Measurements from ENCODE around the gene DNAAF8.

The DNAAF8 gene

GRCh38 chr16:4687946-4688673 lies 46.2 kb upstream of the DNAAF8 start:
- Histone ChIP-seq H3K27ac (ENCODE audit: insufficient read depth in 1 of 2, low read depth in 1 of 2, low read length in 2 of 2, poor library complexity in 1 of 2, severe bottlenecking in 2 of 2) (no peak overlapping the region), H3K4me3 (ENCODE audit: control insufficient read depth in 1 of 7, extremely low read depth in 1 of 7, insufficient read depth in 4 of 7, low read depth in 2 of 7, low read length in 6 of 7) (no peak overlapping the region), H3K9me3 (ENCODE audit: control extremely low read depth in 1 of 5, control insufficient read depth in 4 of 5, insufficient read depth in 2 of 5, low read depth in 1 of 5, low read length in 4 of 5) (no peaks in the 10 kb centered on the region), H3K4me1 (ENCODE audit: control extremely low read depth in 1 of 4, control insufficient read depth in 4 of 4, insufficient read depth in 4 of 4, low read length in 3 of 4) (peaks cover 0 to 18% (median 10%) of the 10 kb centered on the region in 4 experiments), H3K27me3 (replicated peaks in 2 of 5; ENCODE audit: control insufficient read depth in 4 of 5, insufficient read depth in 5 of 5, low read length in 4 of 5) (no peaks in the 10 kb centered on the region), H3K36me3 (ENCODE audit: control insufficient read depth in 4 of 4, insufficient read depth in 4 of 4, low read length in 3 of 4) (peaks cover 5 to 69% (median 47%) of the 10 kb centered on the region in 4 experiments)
- 97% methylated on average over 32 of the region's 39 CpGs for WGBS (ENCODE audit: insufficient coverage)
- DNase-seq: no peak
- CTCF ChIA-PET: no interaction called here
- POLR2A ChIA-PET: no interaction called here

- Histone ChIP-seq H3K27me3 (replicated peaks in 2 of 5; ENCODE audit: control insufficient read depth in 4 of 5, insufficient read depth in 5 of 5, low read length in 4 of 5) (no peaks in the 10 kb centered on the region), H3K9me3 (ENCODE audit: control extremely low read depth in 1 of 5, control insufficient read depth in 4 of 5, insufficient read depth in 2 of 5, low read depth in 1 of 5, low read length in 4 of 5) (no peaks in the 10 kb centered on the region), H3K27ac (ENCODE audit: insufficient read depth in 1 of 2, low read depth in 1 of 2, low read length in 2 of 2, poor library complexity in 1 of 2, severe bottlenecking in 2 of 2) (no peak overlapping the region), H3K4me3 (ENCODE audit: control insufficient read depth in 1 of 7, extremely low read depth in 1 of 7, insufficient read depth in 4 of 7, low read depth in 2 of 7, low read length in 6 of 7) (no peak overlapping the region), H3K36me3 (ENCODE audit: control insufficient read depth in 4 of 4, insufficient read depth in 4 of 4, low read length in 3 of 4) (peaks cover 5 to 63% (median 44%) of the 10 kb centered on the region in 4 experiments), H3K4me1 (ENCODE audit: control extremely low read depth in 1 of 4, control insufficient read depth in 4 of 4, insufficient read depth in 4 of 4, low read length in 3 of 4) (peaks cover 0 to 19% (median 12%) of the 10 kb centered on the region in 4 experiments)
- CTCF ChIA-PET: no interaction called here
- POLR2A ChIA-PET: no interaction called here
- DNase-seq: no peak
- 99% methylated on average over 10 of the region's 22 CpGs for WGBS (ENCODE audit: insufficient coverage)
These were observed 45.7 kb upstream of the DNAAF8 start for GRCh38 chr16:4688674-4689045.

- H3K4me1 ChIP-seq (ENCODE audit: control extremely low read depth in 1 of 4, control insufficient read depth in 4 of 4, insufficient read depth in 4 of 4, low read length in 3 of 4): peaks cover 0 to 19% (median 13%) of the 10 kb centered on the region in 4 experiments
- ChIA-PET POLR2A (no interaction called here), CTCF (no interaction called here)
- H3K36me3 ChIP-seq (ENCODE audit: control insufficient read depth in 4 of 4, insufficient read depth in 4 of 4, low read length in 3 of 4): peaks cover 5 to 59% (median 40%) of the 10 kb centered on the region in 4 experiments
- H3K27ac ChIP-seq (ENCODE audit: insufficient read depth in 1 of 2, low read depth in 1 of 2, low read length in 2 of 2, poor library complexity in 1 of 2, severe bottlenecking in 2 of 2): no peak overlapping the region
- no peaks in the 10 kb centered on the region for H3K9me3 ChIP-seq (ENCODE audit: control extremely low read depth in 1 of 5, control insufficient read depth in 4 of 5, insufficient read depth in 2 of 5, low read depth in 1 of 5, low read length in 4 of 5)
- no peaks in the 10 kb centered on the region for H3K27me3 ChIP-seq (replicated peaks in 2 of 5; ENCODE audit: control insufficient read depth in 4 of 5, insufficient read depth in 5 of 5, low read length in 4 of 5)
- H3K4me3 ChIP-seq (ENCODE audit: control insufficient read depth in 1 of 7, extremely low read depth in 1 of 7, insufficient read depth in 4 of 7, low read depth in 2 of 7, low read length in 6 of 7): no peak overlapping the region
- WGBS (ENCODE audit: insufficient coverage): 96% methylated on average over 19 of the region's 21 CpGs
- no peak for DNase-seq
These were observed 45.2 kb upstream of the DNAAF8 start for GRCh38 chr16:4689091-4689671.

GRCh38 chr16:4689864-4690704 lies 44.3 kb upstream of the DNAAF8 start:
- Histone ChIP-seq H3K27ac (ENCODE audit: insufficient read depth in 1 of 2, low read depth in 1 of 2, low read length in 2 of 2, poor library complexity in 1 of 2, severe bottlenecking in 2 of 2) (no peak overlapping the region), H3K4me3 (ENCODE audit: control insufficient read depth in 1 of 7, extremely low read depth in 1 of 7, insufficient read depth in 4 of 7, low read depth in 2 of 7, low read length in 6 of 7) (no peak overlapping the region), H3K36me3 (ENCODE audit: control insufficient read depth in 4 of 4, insufficient read depth in 4 of 4, low read length in 3 of 4) (peaks cover 4 to 55% (median 34%) of the 10 kb centered on the region in 4 experiments), H3K9me3 (ENCODE audit: control extremely low read depth in 1 of 5, control insufficient read depth in 4 of 5, insufficient read depth in 2 of 5, low read depth in 1 of 5, low read length in 4 of 5) (no peaks in the 10 kb centered on the region), H3K4me1 (ENCODE audit: control extremely low read depth in 1 of 4, control insufficient read depth in 4 of 4, insufficient read depth in 4 of 4, low read length in 3 of 4) (peaks cover 0 to 22% (median 19%) of the 10 kb centered on the region in 4 experiments), H3K27me3 (replicated peaks in 2 of 5; ENCODE audit: control insufficient read depth in 4 of 5, insufficient read depth in 5 of 5, low read length in 4 of 5) (no peaks in the 10 kb centered on the region)
- 91% methylated on average over 28 of the region's 31 CpGs for WGBS (ENCODE audit: insufficient coverage)
- DNase-seq: no peak
- CTCF ChIA-PET: no interaction called here
- POLR2A ChIA-PET: interaction anchor here (0.9 kb wide), 1 partner anchor 28 kb away, joined by 3 read pairs; no protein-coding TSS in a partner anchor

- CTCF ChIA-PET: interaction anchor here (1.4 kb wide), 1 partner anchor 265 kb away, joined by 3 read pairs; no protein-coding TSS in a partner anchor
- no peak for DNase-seq
- Histone ChIP-seq H3K9me3 (ENCODE audit: control extremely low read depth in 1 of 5, control insufficient read depth in 4 of 5, insufficient read depth in 2 of 5, low read depth in 1 of 5, low read length in 4 of 5) (no peaks in the 10 kb centered on the region), H3K36me3 (ENCODE audit: control insufficient read depth in 4 of 4, insufficient read depth in 4 of 4, low read length in 3 of 4) (peaks cover 4 to 55% (median 36%) of the 10 kb centered on the region in 4 experiments), H3K27ac (ENCODE audit: insufficient read depth in 1 of 2, low read depth in 1 of 2, low read length in 2 of 2, poor library complexity in 1 of 2, severe bottlenecking in 2 of 2) (no peak overlapping the region), H3K4me1 (ENCODE audit: control extremely low read depth in 1 of 4, control insufficient read depth in 4 of 4, insufficient read depth in 4 of 4, low read length in 3 of 4) (peaks cover 0 to 22% (median 19%) of the 10 kb centered on the region in 4 experiments), H3K27me3 (replicated peaks in 2 of 5; ENCODE audit: control insufficient read depth in 4 of 5, insufficient read depth in 5 of 5, low read length in 4 of 5) (no peaks in the 10 kb centered on the region), H3K4me3 (ENCODE audit: control insufficient read depth in 1 of 7, extremely low read depth in 1 of 7, insufficient read depth in 4 of 7, low read depth in 2 of 7, low read length in 6 of 7) (no peak overlapping the region)
- 79% methylated on average over 13 of the region's 19 CpGs for WGBS (ENCODE audit: insufficient coverage)
- POLR2A ChIA-PET: no interaction called here
These were observed 43.2 kb upstream of the DNAAF8 start for GRCh38 chr16:4690946-4691665.

GRCh38 chr16:4691666-4692412 lies 42.5 kb upstream of the DNAAF8 start:
- Histone ChIP-seq H3K9me3 (ENCODE audit: control extremely low read depth in 1 of 5, control insufficient read depth in 4 of 5, insufficient read depth in 2 of 5, low read depth in 1 of 5, low read length in 4 of 5) (no peaks in the 10 kb centered on the region), H3K27me3 (replicated peaks in 2 of 5; ENCODE audit: control insufficient read depth in 4 of 5, insufficient read depth in 5 of 5, low read length in 4 of 5) (no peaks in the 10 kb centered on the region), H3K36me3 (ENCODE audit: control insufficient read depth in 4 of 4, insufficient read depth in 4 of 4, low read length in 3 of 4) (peaks cover 6 to 55% (median 35%) of the 10 kb centered on the region in 4 experiments), H3K27ac (ENCODE audit: insufficient read depth in 1 of 2, low read depth in 1 of 2, low read length in 2 of 2, poor library complexity in 1 of 2, severe bottlenecking in 2 of 2) (no peak overlapping the region), H3K4me1 (ENCODE audit: control extremely low read depth in 1 of 4, control insufficient read depth in 4 of 4, insufficient read depth in 4 of 4, low read length in 3 of 4) (peaks cover 0 to 22% (median 19%) of the 10 kb centered on the region in 4 experiments), H3K4me3 (ENCODE audit: control insufficient read depth in 1 of 7, extremely low read depth in 1 of 7, insufficient read depth in 4 of 7, low read depth in 2 of 7, low read length in 6 of 7) (no peak overlapping the region)
- 94% methylated on average over 17 of the region's 20 CpGs for WGBS (ENCODE audit: insufficient coverage)
- ChIA-PET POLR2A (no interaction called here), CTCF (interaction anchor here (1.4 kb wide), 1 partner anchor 264 kb away, joined by 3 read pairs; no protein-coding TSS in a partner anchor)
- no peak for DNase-seq
